Activated CD4-positive, alpha-beta memory T cell treated with anti-CD3 and anti-CD28 coated beads, Interleukin-2, amount 10 ng/mL, durations not matched to agents 7 days and 5 days (primary cell): ENCODE data around the gene EPHB2. TPM values are rescaled to one million over a fixed set of nuclear protein-coding genes. Genes with fewer than 3 reads are reported as not detected.

Experiments used
- CTCF ChIA-PET: fragments of 350-600 bp; sonication (Branson Sonifier 250); formaldehyde crosslinking; loops from one replicate; lab custom pipeline; 2021; ENCODE audit warnings: antibody characterized with exemption, inconsistent platforms; lab: Charles Lee
- POLR2A ChIA-PET: fragments of 350-600 bp; sonication (Branson Sonifier 250); formaldehyde crosslinking; loops from one replicate; lab custom pipeline; 2021; ENCODE audit warnings: antibody characterized with exemption; lab: Charles Lee
- DNase-seq: peaks from one replicate; pipeline ENCODE4 v3.0.0-alpha.2; 2020
- H3K27ac Mint-ChIP-seq: one replicate; pipeline ENCODE4 v1.8.0; 2021; ENCODE audit warnings: mild to moderate bottlenecking, mixed read lengths
- H3K27me3 Mint-ChIP-seq: one replicate; pipeline ENCODE4 v1.8.0; 2021; ENCODE audit warnings: mixed read lengths
- H3K36me3 Mint-ChIP-seq: one replicate; pipeline ENCODE4 v1.8.0; 2021; ENCODE audit warnings: low read depth, mixed read lengths
- H3K4me1 Mint-ChIP-seq: one replicate; pipeline ENCODE4 v1.8.0; 2021; ENCODE audit warnings: mixed read lengths
- H3K4me3 Mint-ChIP-seq: one replicate; pipeline ENCODE4 v1.8.0; 2021; ENCODE audit warnings: mild to moderate bottlenecking, mixed read lengths
- H3K9me3 Mint-ChIP-seq: one replicate; pipeline ENCODE4 v1.8.0; 2021; ENCODE audit warnings: mixed read lengths
- total RNA-seq, 2 experiments: library from RNA; stranded (reverse); gene quantifications; one replicate each; pipeline ENCODE4 v1.2.3, GENCODE V29; 2021

EPHB2 gene
- total RNA-seq, 2 experiments from 2014 or later, result not detected

- DNase-seq, result no peak
- Mint-ChIP-seq H3K36me3 (no peaks in the 10 kb centered on the region), H3K4me3 (no peak overlapping the region), H3K27me3 (peaks cover 40% of the 10 kb centered on the region), H3K27ac (no peak overlapping the region), H3K9me3 (no peaks in the 10 kb centered on the region), H3K4me1 (no peaks in the 10 kb centered on the region)
- POLR2A ChIA-PET, result no interaction called here
- CTCF ChIA-PET, result no interaction called here
Observed at GRCh38 chr1:22847249-22847648, 136.6 kb downstream of the EPHB2 start.

GRCh38 chr1:22847709-22848108, 137.1 kb downstream of the EPHB2 start:
- POLR2A ChIA-PET, result no interaction called here
- Mint-ChIP-seq H3K4me1 (no peaks in the 10 kb centered on the region), H3K9me3 (no peaks in the 10 kb centered on the region), H3K36me3 (no peaks in the 10 kb centered on the region), H3K4me3 (no peak overlapping the region), H3K27ac (no peak overlapping the region), H3K27me3 (peaks cover 37% of the 10 kb centered on the region)
- no peak for DNase-seq
- CTCF ChIA-PET, result no interaction called here

GRCh38 chr1:22848405-22848804, 137.8 kb downstream of the EPHB2 start:
- POLR2A ChIA-PET, result no interaction called here
- no peaks in the 10 kb centered on the region for H3K4me1 Mint-ChIP-seq
- no peaks in the 10 kb centered on the region for H3K9me3 Mint-ChIP-seq
- DNase-seq, result no peak
- no peak overlapping the region for H3K27ac Mint-ChIP-seq
- peaks cover 35% of the 10 kb centered on the region for H3K27me3 Mint-ChIP-seq
- CTCF ChIA-PET, result no interaction called here
- H3K36me3 Mint-ChIP-seq, result no peaks in the 10 kb centered on the region
- H3K4me3 Mint-ChIP-seq, result no peak overlapping the region

DNA sequence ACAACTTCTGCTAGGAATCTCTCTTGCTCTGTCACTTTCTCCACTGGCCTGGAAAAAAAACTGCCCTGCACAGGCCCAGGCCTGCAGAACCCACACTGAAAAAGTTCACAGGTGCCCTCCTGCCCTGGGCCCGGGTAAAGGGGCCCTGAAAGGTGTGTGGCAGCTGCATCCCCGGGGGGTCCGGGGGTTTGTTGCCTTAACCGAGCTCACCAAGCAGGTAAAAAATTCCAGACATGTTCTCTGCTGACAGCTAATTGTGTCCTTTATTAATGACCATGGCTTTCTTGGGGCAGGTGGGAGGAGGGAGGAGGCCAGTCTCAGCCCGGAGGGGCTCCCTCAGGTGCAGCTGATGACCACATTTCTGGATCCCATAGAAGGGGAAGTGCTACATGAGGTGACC, 139.1 kb downstream of the EPHB2 start:
- DNase-seq, result no peak
- peaks cover 30% of the 10 kb centered on the region for H3K27me3 Mint-ChIP-seq
- ChIA-PET CTCF (no interaction called here), POLR2A (no interaction called here)
- no peaks in the 10 kb centered on the region for H3K36me3 Mint-ChIP-seq
- H3K9me3 Mint-ChIP-seq, result no peaks in the 10 kb centered on the region
- H3K4me3 Mint-ChIP-seq, result no peak overlapping the region
- no peak overlapping the region for H3K27ac Mint-ChIP-seq
- no peaks in the 10 kb centered on the region for H3K4me1 Mint-ChIP-seq

GRCh38 chr1:22850281-22850680, 139.6 kb downstream of the EPHB2 start:
- ChIA-PET CTCF (no interaction called here), POLR2A (no interaction called here)
- no peaks in the 10 kb centered on the region for H3K9me3 Mint-ChIP-seq
- DNase-seq, result no peak
- H3K36me3 Mint-ChIP-seq, result no peaks in the 10 kb centered on the region
- H3K27ac Mint-ChIP-seq, result no peak overlapping the region
- peaks cover 30% of the 10 kb centered on the region for H3K27me3 Mint-ChIP-seq
- H3K4me1 Mint-ChIP-seq, result no peaks in the 10 kb centered on the region
- no peak overlapping the region for H3K4me3 Mint-ChIP-seq

DNA sequence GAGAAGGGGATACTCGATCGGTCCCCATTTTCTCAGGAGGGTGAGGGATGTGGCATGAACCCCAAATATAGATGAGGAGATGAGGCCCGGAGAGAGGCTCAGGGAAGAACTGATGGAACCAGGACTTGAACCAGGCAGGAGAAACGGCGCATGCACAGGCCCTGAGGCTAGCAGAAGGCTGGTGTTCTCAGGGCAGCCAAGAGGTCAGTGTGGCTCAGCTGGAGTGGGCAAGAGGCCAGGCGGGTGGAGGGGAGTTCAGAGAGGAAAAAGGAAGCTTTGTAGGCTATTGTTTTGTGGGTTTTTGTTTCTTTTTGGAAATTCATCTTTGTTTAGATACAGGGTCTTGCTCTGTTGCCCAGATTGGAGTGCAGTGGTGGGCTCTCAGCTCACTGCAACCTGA, 140.0 kb downstream of the EPHB2 start:
- H3K9me3 Mint-ChIP-seq, result no peaks in the 10 kb centered on the region
- CTCF ChIA-PET, result no interaction called here
- no peak overlapping the region for H3K4me3 Mint-ChIP-seq
- H3K4me1 Mint-ChIP-seq, result no peaks in the 10 kb centered on the region
- H3K27ac Mint-ChIP-seq, result no peak overlapping the region
- H3K27me3 Mint-ChIP-seq, result peaks cover 26% of the 10 kb centered on the region
- DNase-seq, result no peak
- POLR2A ChIA-PET, result no interaction called here
- H3K36me3 Mint-ChIP-seq, result no peaks in the 10 kb centered on the region

GRCh38 chr1:22851517-22851916, 140.9 kb downstream of the EPHB2 start:
- H3K27ac Mint-ChIP-seq, result no peak overlapping the region

DNA sequence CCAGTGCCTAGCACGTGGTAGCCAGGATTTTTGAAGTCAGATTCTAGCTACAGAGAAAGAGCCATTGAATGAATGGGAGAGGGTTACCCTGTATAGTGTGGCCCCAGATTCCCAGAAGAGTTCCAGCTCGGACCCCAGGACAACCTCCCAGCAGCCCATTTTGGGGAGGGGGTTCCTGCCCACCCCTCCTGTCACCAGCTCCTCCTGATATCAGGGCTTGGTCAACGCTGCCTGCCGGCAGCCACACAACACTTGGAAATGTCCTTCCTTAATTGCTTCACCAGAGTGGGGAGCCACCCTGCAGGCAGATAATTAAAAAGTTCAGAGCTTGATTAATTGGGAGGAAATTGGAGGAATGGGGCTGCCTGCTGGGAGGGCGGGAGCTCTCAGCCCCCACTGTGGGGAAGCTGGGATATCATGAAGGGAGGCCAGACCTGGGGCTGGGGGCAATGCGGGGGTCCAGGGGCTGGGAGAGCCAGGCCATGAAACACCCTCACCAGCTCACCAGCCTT, 141.6 kb downstream of the EPHB2 start:
- no peak overlapping the region for H3K4me3 Mint-ChIP-seq
- no peak overlapping the region for H3K27ac Mint-ChIP-seq
- H3K4me1 Mint-ChIP-seq, result no peaks in the 10 kb centered on the region
- H3K36me3 Mint-ChIP-seq, result no peaks in the 10 kb centered on the region
- CTCF ChIA-PET, result no interaction called here
- POLR2A ChIA-PET, result no interaction called here
- no peak for DNase-seq
- H3K9me3 Mint-ChIP-seq, result no peaks in the 10 kb centered on the region
- H3K27me3 Mint-ChIP-seq, result peaks cover 14% of the 10 kb centered on the region

More at GRCh38 chr1:22851517-22851916, 140.9 kb downstream of the EPHB2 start:
- Mint-ChIP-seq H3K4me1 (no peaks in the 10 kb centered on the region), H3K9me3 (no peaks in the 10 kb centered on the region), H3K36me3 (no peaks in the 10 kb centered on the region), H3K4me3 (no peak overlapping the region), H3K27me3 (peaks cover 21% of the 10 kb centered on the region)
- ChIA-PET POLR2A (no interaction called here), CTCF (no interaction called here)
- DNase-seq, result no peak

GRCh38 chr1:22853651-22854185, 143.1 kb downstream of the EPHB2 start:
- Mint-ChIP-seq H3K4me3 (no peak overlapping the region), H3K9me3 (no peaks in the 10 kb centered on the region), H3K4me1 (no peaks in the 10 kb centered on the region), H3K27me3 (peaks cover 13% of the 10 kb centered on the region), H3K36me3 (no peaks in the 10 kb centered on the region), H3K27ac (no peak overlapping the region)
- CTCF ChIA-PET, result interaction anchor here (0.6 kb wide), 1 partner anchor 274 kb away, joined by 6 read pairs; no protein-coding TSS in a partner anchor
- no peak for DNase-seq
- POLR2A ChIA-PET, result no interaction called here

GRCh38 chr1:22854688-22855565, 144.3 kb downstream of the EPHB2 start:
- CTCF ChIA-PET, result no interaction called here
- no peak for DNase-seq
- no peaks in the 10 kb centered on the region for H3K9me3 Mint-ChIP-seq
- H3K27me3 Mint-ChIP-seq, result peaks cover 6% of the 10 kb centered on the region
- H3K36me3 Mint-ChIP-seq, result no peaks in the 10 kb centered on the region
- no peaks in the 10 kb centered on the region for H3K4me1 Mint-ChIP-seq
- no peak overlapping the region for H3K4me3 Mint-ChIP-seq
- POLR2A ChIA-PET, result no interaction called here
- H3K27ac Mint-ChIP-seq, result no peak overlapping the region

GRCh38 chr1:22855668-22856606, 145.3 kb downstream of the EPHB2 start:
- H3K9me3 Mint-ChIP-seq, result no peaks in the 10 kb centered on the region
- ChIA-PET CTCF (no interaction called here), POLR2A (no interaction called here)
- no peaks in the 10 kb centered on the region for H3K4me1 Mint-ChIP-seq
- DNase-seq, result no peak
- no peak overlapping the region for H3K4me3 Mint-ChIP-seq
- H3K36me3 Mint-ChIP-seq, result no peaks in the 10 kb centered on the region
- no peak overlapping the region for H3K27ac Mint-ChIP-seq
- H3K27me3 Mint-ChIP-seq, result peaks cover 3% of the 10 kb centered on the region

- CTCF ChIA-PET, result no interaction called here
- Mint-ChIP-seq H3K36me3 (no peaks in the 10 kb centered on the region), H3K27me3 (no peaks in the 10 kb centered on the region), H3K27ac (no peak overlapping the region), H3K4me3 (no peak overlapping the region), H3K9me3 (no peaks in the 10 kb centered on the region), H3K4me1 (no peaks in the 10 kb centered on the region)
- no peak for DNase-seq
- POLR2A ChIA-PET, result no interaction called here
Observed at GRCh38 chr1:22857661-22858060, 147.0 kb downstream of the EPHB2 start.

DNA sequence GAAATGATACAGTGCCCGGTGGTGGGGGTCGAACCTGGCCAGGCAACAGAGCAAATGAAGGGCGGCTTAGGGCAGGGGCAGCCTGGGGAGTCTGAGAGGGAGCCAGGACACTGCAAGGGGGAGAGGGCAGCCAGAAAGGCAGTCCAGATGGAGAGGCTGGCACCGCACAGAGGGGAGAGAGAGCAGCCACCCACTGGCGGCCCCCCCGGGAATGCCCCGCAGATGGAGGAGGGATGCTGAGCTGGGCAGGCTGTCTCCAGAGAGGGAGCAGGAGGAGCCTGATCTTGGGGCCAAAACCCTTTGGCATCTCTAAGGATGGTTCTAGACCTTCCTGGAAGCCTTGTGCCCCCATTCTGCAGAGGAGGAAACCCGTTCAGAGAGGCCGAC, 149.8 kb downstream of the EPHB2 start:
- H3K9me3 Mint-ChIP-seq, result no peaks in the 10 kb centered on the region
- H3K4me1 Mint-ChIP-seq, result no peaks in the 10 kb centered on the region
- CTCF ChIA-PET, result no interaction called here
- no peaks in the 10 kb centered on the region for H3K27me3 Mint-ChIP-seq
- no peak overlapping the region for H3K27ac Mint-ChIP-seq
- POLR2A ChIA-PET, result no interaction called here
- no peak for DNase-seq
- H3K36me3 Mint-ChIP-seq, result no peaks in the 10 kb centered on the region
- no peak overlapping the region for H3K4me3 Mint-ChIP-seq
